GM18519 (cell line): ENCODE data around the gene NTM.
"Not testable (repeated sequence)": the region's sequence is repeated elsewhere in the genome, so short reads cannot be mapped to it uniquely, and the experiment has no call there.

Experiments
- ATAC-seq: cut with Tn5 transposase; IDR thresholded peaks from one replicate; pipeline ENCODE4 v1.9.1; 2021; ENCODE audit warnings: mild to moderate bottlenecking, moderate library complexity; ENCODE audit not compliant: unreplicated experiment, low FRiP score

NTM gene

GRCh38 chr11:131488238-131488637, 117.8 kb downstream of the NTM start:
- no peak for ATAC-seq

DNA sequence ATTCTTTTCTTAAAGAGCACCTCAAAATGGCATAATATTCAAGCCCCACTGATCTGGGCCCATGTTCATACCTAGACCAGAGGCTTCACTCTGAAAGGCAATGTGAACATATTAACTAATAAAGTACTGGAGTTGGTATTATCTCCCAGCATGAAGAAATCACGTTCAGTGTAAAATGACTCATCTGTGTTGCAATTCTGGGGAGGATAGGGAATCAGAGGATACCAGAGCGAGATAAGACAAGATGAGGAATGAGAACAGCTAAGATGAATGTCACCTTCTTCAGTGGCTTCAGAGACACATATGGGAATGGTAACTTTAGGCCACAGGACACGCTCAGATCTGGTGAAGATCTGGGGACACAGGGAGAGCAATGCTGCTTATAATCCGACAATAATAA, 121.1 kb downstream of the NTM start:
- no peak for ATAC-seq

DNA sequence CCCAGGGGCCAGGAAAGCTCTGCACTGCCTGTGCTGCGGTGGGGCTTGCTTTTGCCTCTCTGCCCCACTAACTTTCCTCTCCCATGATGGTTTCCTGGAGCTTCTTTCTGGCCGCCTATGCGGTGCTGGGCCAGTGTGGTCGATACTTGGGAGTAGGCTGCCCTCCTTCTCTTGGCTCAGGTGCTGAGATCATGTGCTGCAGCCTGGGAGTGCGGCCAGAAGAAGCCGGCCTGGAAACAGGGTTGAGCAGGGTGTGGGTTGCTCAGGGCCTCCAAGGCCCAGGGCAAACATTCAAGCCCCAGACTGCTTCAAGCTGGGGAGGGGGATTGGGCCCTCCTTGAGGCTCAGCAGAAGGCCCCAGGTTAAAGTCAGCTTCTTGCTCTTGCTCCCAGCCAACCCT, 125.0 kb downstream of the NTM start:
- ATAC-seq = no peak

- ATAC-seq = not testable (repeated sequence)
Observed at GRCh38 chr11:131497686-131498085, 127.3 kb downstream of the NTM start.

GRCh38 chr11:131498631-131499160, 128.3 kb downstream of the NTM start:
- no peak for ATAC-seq

- no peak for ATAC-seq
Observed at GRCh38 chr11:131499199-131499598, 128.8 kb downstream of the NTM start.

- ATAC-seq = no peak
Observed at GRCh38 chr11:131503017-131503416, 132.6 kb downstream of the NTM start.

DNA sequence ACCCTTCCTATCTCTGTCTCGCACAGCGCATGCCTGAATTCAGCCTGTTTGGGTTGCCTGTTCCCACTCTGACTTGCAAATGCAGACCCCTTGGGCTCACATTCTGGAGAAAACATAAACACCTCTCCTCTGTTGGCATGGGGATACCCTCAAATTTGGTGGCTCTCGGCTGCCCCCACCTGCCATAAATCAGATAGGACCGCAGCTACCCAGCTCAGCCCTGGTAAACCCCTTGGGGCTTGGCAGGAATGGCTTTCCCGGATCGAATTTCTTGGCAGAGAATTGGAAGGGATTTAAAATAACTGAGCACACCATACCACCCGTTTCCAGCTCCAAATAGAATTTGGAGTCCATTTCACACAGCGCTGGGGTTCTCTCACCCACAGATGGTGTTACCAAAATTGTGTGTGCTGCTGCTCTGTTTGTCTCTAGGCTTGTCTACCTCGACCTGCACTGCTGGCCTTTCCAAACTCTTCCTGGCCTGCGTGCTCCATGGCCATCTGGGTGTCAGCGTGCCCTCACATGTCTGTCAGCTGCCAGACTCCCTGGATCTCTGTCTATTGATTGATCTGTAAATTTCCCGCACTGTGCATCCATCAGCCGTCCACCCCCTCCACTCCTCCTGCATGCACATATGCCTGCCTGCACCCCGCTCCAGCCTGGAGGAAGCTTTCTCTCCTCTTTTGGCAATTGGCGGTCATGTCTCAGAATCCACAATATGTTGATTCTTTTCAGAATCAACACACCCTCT, 134.0 kb downstream of the NTM start:
- ATAC-seq = no peak

GRCh38 chr11:131506348-131506747, 135.9 kb downstream of the NTM start:
- no peak for ATAC-seq

GRCh38 chr11:131510662-131511061, 140.2 kb downstream of the NTM start:
- ATAC-seq = no peak

DNA sequence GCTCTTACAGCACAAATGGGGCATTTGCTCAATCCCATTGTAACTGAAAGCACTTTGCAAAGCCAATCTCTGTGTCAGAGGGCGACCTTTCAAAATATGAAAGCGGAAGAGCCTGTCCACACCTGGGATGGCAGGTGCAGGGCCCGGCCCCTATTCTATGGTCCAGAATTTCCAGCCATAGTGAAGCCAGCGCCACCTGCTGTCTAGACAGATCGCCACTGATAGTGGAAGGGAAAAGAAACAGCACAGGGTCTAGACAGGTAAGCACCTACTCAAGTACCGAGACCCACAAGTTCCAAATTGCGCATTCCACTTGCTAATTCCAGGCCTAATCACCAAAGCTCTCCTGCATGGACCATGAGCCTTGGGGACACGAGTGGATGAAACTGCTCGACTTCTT, 141.4 kb downstream of the NTM start:
- no peak for ATAC-seq

GRCh38 chr11:131512228-131512627, 141.8 kb downstream of the NTM start:
- no peak for ATAC-seq

DNA sequence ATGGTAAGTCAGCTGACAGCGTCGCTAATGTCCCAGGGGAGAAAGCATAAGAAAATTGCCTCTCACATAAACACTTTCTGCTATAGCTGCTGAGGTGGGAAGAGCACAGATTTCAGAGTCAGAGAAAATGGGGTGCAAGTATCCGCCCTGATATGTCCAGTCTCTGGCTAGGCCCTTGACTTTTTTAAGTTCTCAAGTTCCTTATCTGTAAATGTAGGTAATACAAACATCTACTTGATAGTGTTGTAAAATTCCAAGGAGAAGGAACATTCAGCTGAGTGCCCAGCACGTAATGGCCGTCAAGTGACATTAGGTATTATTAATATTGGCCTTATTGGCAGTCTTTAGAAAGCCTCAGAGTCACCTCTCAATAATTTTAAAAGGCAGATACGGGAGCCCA, 143.6 kb downstream of the NTM start:
- ATAC-seq = no peak

DNA sequence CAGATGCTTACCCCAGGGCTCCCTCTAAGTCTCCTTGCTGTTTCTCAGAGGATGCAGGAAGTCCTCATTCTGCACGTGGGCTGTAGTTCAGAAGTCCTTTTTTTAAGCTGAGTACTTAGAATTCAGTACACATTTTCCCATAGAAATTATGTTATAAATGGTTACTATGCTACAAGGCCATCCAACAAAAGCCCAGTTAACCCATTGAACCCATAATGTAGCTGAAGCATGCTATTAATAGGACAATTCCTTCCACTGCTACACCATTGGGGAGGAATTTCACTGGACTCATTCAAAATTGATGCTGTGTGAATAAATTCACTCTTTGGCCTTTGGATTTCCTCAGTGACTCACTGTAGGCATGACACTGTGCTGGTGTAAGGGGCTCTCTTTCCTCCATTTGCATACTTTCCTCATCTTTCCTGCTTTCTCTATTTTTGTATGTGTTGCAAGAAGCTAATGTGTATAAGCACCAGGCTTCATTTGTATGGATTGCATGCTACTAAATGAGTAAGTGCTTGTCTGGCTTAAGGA, 148.0 kb downstream of the NTM start:
- ATAC-seq = no peak

- ATAC-seq = no peak
Observed at GRCh38 chr11:131522851-131523250, 152.4 kb downstream of the NTM start.

DNA sequence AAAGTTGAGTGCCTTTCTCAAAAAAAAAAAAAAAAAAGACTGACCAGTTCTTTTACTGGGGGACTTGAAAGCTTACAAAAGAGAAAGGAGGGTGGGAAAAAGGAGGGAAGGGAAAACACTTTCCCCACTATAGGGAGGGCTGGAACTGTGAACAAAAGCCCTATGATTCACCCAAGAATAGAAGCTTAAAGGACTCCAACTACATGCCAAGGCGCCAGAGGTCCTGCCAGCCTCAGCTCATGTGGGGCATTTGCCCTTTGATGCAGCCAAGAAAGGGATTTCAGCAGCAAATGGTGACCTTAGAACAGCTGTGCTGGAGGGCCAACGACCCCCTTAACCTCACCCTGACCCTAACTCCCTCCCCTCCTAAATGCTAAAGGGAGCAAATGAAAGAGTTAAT, 160.0 kb downstream of the NTM start:
- no peak for ATAC-seq

DNA sequence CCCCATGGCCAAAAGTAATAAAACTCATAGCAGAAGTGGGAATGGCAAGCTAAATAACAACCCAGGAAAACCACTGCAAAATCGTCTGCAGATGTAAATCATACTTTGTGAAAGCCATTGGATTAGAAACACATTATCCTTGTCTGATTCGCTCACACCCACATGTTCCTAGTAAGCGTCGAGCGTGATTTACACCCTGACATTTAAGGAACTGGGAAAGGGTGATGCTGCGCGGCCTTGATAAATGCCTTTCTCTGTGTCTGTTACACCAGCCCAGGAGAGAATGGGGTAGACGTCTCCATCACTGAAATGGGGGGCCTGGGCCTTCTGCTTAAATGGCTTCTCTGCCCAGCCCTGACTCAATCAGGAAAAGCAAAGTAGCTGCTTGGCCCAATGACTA, 162.7 kb downstream of the NTM start:
- ATAC-seq = no peak

DNA sequence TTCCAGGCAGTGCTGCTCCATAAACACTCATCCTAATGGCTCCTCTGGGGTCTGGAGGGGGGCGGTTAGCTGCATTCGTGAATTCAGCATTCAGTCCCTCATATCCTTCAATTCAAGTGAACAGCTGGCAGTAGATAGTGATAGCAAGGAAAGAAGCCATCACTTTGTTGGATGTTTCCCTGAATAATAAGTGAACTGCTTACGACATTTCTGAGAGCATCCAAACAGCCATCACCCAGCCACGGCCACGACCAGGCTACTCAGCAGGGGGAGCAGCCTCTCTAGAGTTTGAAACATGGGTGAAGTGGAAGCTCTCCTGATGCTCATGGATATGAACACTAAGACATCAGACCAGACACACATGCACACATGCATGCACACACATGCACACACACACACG, 163.6 kb downstream of the NTM start:
- ATAC-seq = no peak

DNA sequence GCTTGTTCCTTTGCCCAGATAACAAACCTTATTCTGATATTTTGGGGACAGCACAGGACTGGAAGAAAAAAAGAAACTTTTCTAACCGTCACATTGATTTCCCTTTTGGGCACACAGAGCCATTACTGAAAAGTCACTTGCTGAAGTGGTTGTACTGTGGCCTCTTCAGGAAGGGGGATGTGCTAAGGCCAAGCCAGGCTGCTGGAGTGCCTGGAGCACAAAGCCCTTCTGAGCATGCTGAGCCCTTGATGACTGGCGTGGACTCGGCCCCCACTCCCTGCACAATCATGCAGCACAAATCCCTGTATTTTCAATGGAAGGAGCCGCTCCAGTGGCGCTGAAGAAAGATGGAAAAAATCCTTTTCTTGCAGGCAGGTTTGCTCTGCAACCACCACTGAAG, 164.2 kb downstream of the NTM start:
- ATAC-seq = no peak

- ATAC-seq = no peak
Observed at GRCh38 chr11:131536159-131536558, 165.7 kb downstream of the NTM start.

GRCh38 chr11:131537196-131537595, 166.8 kb downstream of the NTM start:
- no peak for ATAC-seq

DNA sequence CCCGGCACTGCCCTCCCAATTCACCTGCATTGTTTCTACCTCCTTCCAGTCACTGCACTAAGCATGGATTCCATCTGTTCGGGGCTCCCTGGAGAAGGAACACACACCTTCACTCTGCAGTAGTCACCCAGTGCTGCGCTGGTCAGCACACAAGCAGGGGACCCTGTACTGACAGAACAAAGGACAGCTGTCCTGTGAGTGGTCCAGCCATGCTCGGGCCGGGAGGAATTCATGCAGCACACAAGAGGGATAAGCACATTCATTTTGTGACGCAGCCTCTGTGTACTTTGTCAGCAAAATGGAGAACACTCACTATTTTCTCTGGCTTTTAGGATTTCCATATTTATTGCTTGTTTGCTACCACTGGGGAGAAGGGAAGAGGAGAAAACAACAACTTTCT, 167.3 kb downstream of the NTM start:
- ATAC-seq = no peak
